ENCODE measurements around the gene KAZN.

Gene KAZN

DNA sequence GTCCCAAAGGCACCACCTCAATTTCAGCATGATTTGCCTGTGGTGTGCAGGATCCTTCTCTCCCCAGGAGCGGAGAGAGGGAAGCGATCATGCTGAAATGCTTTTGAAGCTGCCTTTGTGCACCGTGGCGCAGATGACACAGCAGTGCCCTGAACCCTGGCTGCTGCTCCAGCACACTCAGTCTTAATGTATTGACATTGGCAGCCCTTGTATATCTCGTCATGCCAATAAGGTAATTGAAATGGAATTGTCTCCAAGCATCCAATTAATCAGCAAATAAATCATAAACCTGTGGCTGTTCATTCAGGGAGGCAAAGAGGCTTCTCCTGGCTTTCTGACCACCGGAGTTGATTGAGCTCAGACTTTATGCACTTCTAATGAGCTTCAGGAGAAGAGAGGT is 139.8 kb downstream of the KAZN start:
- TF ChIP-seq ARNTL (CRISPR knock-in tag; IDR thresholded peaks at IDR 0.05; ENCODE audit: borderline replicate concordance, low read depth): no peak
- ATAC-seq: no peak

DNA sequence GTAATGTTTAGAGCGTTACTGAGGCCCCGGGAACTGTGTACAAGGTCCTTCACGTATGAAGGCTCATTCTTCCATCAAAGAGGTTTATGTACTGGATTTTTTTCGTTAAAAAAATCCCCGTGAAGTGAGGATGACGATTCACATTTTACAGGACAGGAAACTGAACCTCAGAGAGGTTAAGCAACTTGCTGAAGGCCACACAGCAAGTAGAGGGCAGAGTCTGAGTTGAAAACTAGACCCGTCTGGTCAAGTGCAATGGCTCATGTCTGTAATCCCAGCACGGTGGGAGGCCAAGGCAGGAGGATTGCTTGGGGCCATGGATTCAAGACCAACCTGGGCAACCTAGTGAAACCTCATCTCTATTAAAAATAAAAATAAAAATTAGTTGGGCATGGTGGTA is 140.2 kb downstream of the KAZN start:
- no peak for TF ChIP-seq ZC3H10 (CRISPR knock-in tag; IDR thresholded peaks at IDR 0.05)
- no peak for ATAC-seq

DNA sequence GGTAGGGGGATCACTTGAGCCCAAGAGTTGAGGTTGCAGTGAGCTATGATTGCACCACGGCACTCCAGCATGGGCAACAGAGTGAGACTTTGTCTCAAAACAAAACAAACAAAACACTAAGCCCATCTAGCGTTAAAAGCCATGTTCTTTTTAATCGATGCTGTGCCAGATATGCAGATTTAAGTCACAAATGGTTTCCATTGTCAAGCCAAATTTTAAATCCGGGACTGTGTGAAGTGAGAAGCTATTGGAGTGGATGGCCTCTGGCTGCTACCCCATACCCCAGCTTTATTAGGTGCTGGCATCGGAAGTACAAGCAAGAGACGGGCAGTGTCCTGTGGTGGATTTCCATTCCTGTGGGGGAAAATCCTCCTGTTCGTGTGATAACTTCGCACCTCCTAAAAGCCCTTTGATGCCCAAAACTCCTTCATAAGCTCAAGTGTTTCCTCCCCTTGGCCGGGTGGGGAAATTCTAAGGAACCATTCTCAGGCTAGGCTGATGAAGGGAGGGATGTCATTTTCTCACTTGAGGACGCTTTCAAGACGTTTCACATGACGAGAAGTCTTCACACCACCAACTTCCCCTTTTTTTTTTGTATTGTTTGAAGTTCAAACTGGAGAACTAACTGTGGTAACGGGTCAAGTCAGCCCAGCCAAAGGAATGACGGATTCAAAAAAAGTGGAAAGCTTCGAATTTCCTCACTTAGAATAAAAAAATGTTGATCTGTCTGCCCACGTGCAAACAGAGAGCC is 140.8 kb downstream of the KAZN start:
- ATAC-seq: no peak
- no peak for TF ChIP-seq BACH2 (CRISPR knock-in tag; IDR thresholded peaks at IDR 0.05; ENCODE audit: borderline replicate concordance)
- no peak for TF ChIP-seq TOX (CRISPR knock-in tag; IDR thresholded peaks at IDR 0.05; ENCODE audit: borderline replicate concordance)
- TF ChIP-seq, protein P1, sequence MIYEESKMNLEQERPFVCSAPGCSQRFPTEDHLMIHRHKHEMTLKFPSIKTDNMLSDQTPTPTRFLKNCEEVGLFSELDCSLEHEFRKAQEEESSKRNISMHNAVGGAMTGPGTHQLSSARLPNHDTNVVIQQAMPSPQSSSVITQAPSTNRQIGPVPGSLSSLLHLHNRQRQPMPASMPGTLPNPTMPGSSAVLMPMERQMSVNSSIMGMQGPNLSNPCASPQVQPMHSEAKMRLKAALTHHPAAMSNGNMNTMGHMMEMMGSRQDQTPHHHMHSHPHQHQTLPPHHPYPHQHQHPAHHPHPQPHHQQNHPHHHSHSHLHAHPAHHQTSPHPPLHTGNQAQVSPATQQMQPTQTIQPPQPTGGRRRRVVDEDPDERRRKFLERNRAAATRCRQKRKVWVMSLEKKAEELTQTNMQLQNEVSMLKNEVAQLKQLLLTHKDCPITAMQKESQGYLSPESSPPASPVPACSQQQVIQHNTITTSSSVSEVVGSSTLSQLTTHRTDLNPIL (CRISPR knock-in tag; IDR thresholded peaks at IDR 0.05; ENCODE audit: low read depth): no peak
- TF ChIP-seq, protein P2, sequence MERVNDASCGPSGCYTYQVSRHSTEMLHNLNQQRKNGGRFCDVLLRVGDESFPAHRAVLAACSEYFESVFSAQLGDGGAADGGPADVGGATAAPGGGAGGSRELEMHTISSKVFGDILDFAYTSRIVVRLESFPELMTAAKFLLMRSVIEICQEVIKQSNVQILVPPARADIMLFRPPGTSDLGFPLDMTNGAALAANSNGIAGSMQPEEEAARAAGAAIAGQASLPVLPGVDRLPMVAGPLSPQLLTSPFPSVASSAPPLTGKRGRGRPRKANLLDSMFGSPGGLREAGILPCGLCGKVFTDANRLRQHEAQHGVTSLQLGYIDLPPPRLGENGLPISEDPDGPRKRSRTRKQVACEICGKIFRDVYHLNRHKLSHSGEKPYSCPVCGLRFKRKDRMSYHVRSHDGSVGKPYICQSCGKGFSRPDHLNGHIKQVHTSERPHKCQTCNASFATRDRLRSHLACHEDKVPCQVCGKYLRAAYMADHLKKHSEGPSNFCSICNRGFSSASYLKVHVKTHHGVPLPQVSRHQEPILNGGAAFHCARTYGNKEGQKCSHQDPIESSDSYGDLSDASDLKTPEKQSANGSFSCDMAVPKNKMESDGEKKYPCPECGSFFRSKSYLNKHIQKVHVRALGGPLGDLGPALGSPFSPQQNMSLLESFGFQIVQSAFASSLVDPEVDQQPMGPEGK (CRISPR knock-in tag; IDR thresholded peaks at IDR 0.05; ENCODE audit: borderline replicate concordance): no peak
- no peak for TF ChIP-seq PPARA (CRISPR knock-in tag; IDR thresholded peaks at IDR 0.05; ENCODE audit: borderline replicate concordance)
- TF ChIP-seq ISL1 (CRISPR knock-in tag; IDR thresholded peaks at IDR 0.05): no peak
- TF ChIP-seq GLIS3 (CRISPR knock-in tag; IDR thresholded peaks at IDR 0.05): no peak
- no peak for TF ChIP-seq CSDC2 (CRISPR knock-in tag; IDR thresholded peaks at IDR 0.05)

DNA sequence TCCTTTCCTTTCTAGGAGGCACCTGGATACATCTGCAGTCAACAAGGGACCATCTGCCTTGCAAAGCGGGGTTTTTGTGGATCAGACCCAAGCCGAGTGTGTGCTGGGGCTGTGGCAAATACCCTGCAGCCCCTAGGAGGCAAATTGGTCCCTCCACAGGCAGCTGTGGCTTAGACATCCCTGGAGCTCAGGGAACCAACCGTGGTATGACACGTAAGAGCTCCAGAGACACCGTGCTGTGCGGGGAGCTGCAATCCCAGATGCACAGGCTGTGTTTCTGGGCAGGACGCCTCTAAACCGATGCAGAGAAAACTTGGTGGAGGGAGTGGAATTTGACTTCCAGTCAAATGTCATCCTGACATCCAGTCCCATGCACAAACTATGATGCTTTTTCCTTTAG is 141.5 kb downstream of the KAZN start:
- no peak for ATAC-seq
- no peak for TF ChIP-seq ZC3H10 (CRISPR knock-in tag; IDR thresholded peaks at IDR 0.05)
- TF ChIP-seq ZNF8 (CRISPR knock-in tag; IDR thresholded peaks at IDR 0.05): no peak
- TF ChIP-seq CSDC2 (CRISPR knock-in tag; IDR thresholded peaks at IDR 0.05): no peak
- TF ChIP-seq, protein P3, sequence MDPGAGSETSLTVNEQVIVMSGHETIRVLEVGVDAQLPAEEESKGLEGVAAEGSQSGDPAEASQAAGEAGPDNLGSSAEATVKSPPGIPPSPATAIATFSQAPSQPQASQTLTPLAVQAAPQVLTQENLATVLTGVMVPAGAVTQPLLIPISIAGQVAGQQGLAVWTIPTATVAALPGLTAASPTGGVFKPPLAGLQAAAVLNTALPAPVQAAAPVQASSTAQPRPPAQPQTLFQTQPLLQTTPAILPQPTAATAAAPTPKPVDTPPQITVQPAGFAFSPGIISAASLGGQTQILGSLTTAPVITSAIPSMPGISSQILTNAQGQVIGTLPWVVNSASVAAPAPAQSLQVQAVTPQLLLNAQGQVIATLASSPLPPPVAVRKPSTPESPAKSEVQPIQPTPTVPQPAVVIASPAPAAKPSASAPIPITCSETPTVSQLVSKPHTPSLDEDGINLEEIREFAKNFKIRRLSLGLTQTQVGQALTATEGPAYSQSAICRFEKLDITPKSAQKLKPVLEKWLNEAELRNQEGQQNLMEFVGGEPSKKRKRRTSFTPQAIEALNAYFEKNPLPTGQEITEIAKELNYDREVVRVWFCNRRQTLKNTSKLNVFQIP (CRISPR knock-in tag; IDR thresholded peaks at IDR 0.05; ENCODE audit: borderline replicate concordance, low read depth): no peak
- TF ChIP-seq RARB (CRISPR knock-in tag; IDR thresholded peaks at IDR 0.05): no peak
- TF ChIP-seq PPARA (CRISPR knock-in tag; IDR thresholded peaks at IDR 0.05; ENCODE audit: borderline replicate concordance): no peak
- no peak for TF ChIP-seq TOX (CRISPR knock-in tag; IDR thresholded peaks at IDR 0.05; ENCODE audit: borderline replicate concordance)
- TF ChIP-seq ISL1 (CRISPR knock-in tag; IDR thresholded peaks at IDR 0.05): no peak
- no peak for TF ChIP-seq GLIS3 (CRISPR knock-in tag; IDR thresholded peaks at IDR 0.05)
- TF ChIP-seq ZNF565 (CRISPR knock-in tag; conservative IDR thresholded peaks at IDR 0.05; ENCODE audit: low read depth): no peak
- no peak for TF ChIP-seq ZFP30 (CRISPR knock-in tag; IDR thresholded peaks at IDR 0.05)
- TF ChIP-seq, protein P4, sequence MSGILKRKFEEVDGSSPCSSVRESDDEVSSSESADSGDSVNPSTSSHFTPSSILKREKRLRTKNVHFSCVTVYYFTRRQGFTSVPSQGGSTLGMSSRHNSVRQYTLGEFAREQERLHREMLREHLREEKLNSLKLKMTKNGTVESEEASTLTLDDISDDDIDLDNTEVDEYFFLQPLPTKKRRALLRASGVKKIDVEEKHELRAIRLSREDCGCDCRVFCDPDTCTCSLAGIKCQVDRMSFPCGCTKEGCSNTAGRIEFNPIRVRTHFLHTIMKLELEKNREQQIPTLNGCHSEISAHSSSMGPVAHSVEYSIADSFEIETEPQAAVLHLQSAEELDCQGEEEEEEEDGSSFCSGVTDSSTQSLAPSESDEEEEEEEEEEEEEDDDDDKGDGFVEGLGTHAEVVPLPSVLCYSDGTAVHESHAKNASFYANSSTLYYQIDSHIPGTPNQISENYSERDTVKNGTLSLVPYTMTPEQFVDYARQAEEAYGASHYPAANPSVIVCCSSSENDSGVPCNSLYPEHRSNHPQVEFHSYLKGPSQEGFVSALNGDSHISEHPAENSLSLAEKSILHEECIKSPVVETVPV (CRISPR knock-in tag; IDR thresholded peaks at IDR 0.05): no peak
- TF ChIP-seq TCF4 (CRISPR knock-in tag; IDR thresholded peaks at IDR 0.05; ENCODE audit: borderline replicate concordance): no peak
- no peak for TF ChIP-seq ZNF70 (CRISPR knock-in tag; IDR thresholded peaks at IDR 0.05)
- no peak for TF ChIP-seq ZFP3 (CRISPR knock-in tag; IDR thresholded peaks at IDR 0.05)
- no peak for TF ChIP-seq SNAI2 (CRISPR knock-in tag; IDR thresholded peaks at IDR 0.05)
- no peak for TF ChIP-seq OSR1 (CRISPR knock-in tag; IDR thresholded peaks at IDR 0.05)
- TF ChIP-seq, protein P5, sequence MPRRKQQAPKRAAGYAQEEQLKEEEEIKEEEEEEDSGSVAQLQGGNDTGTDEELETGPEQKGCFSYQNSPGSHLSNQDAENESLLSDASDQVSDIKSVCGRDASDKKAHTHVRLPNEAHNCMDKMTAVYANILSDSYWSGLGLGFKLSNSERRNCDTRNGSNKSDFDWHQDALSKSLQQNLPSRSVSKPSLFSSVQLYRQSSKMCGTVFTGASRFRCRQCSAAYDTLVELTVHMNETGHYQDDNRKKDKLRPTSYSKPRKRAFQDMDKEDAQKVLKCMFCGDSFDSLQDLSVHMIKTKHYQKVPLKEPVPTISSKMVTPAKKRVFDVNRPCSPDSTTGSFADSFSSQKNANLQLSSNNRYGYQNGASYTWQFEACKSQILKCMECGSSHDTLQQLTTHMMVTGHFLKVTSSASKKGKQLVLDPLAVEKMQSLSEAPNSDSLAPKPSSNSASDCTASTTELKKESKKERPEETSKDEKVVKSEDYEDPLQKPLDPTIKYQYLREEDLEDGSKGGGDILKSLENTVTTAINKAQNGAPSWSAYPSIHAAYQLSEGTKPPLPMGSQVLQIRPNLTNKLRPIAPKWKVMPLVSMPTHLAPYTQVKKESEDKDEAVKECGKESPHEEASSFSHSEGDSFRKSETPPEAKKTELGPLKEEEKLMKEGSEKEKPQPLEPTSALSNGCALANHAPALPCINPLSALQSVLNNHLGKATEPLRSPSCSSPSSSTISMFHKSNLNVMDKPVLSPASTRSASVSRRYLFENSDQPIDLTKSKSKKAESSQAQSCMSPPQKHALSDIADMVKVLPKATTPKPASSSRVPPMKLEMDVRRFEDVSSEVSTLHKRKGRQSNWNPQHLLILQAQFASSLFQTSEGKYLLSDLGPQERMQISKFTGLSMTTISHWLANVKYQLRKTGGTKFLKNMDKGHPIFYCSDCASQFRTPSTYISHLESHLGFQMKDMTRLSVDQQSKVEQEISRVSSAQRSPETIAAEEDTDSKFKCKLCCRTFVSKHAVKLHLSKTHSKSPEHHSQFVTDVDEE (CRISPR knock-in tag; IDR thresholded peaks at IDR 0.05): no peak
- TF ChIP-seq, protein P1 (CRISPR knock-in tag; IDR thresholded peaks at IDR 0.05; ENCODE audit: low read depth): no peak
